Esophagus squamous epithelium (tissue), 4 donors: ENCODE results near the gene ACTA1.
"Not testable (repeated sequence)": the region's sequence is repeated elsewhere in the genome, so short reads cannot be mapped to it uniquely, and the experiment has no call there.

Source experiments
- POLR2A ChIP-seq, 4 donors: fragments of 450-650 bp; IDR thresholded peaks; one replicate each; pipeline ENCODE4 v1.6.1; 2017; ENCODE audit warnings: antibody characterized with exemption in 4 of 4, mild to moderate bottlenecking in 4 of 4, moderate library complexity in 3 of 4
- TF ChIP-seq, protein P1 (sequence below), 6 experiments: fragments of 450-650 bp in 4 of 6; fragments of 200-600 bp in 2 of 6; sonication (generic) in 2 of 6; IDR thresholded peaks; one replicate each; pipeline ENCODE4 v1.5.1; 2016 to 2019; ENCODE audit warnings: antibody characterized with exemption in 6 of 6, mild to moderate bottlenecking in 4 of 6, moderate library complexity in 4 of 6

- TF ChIP-seq, protein P1, sequence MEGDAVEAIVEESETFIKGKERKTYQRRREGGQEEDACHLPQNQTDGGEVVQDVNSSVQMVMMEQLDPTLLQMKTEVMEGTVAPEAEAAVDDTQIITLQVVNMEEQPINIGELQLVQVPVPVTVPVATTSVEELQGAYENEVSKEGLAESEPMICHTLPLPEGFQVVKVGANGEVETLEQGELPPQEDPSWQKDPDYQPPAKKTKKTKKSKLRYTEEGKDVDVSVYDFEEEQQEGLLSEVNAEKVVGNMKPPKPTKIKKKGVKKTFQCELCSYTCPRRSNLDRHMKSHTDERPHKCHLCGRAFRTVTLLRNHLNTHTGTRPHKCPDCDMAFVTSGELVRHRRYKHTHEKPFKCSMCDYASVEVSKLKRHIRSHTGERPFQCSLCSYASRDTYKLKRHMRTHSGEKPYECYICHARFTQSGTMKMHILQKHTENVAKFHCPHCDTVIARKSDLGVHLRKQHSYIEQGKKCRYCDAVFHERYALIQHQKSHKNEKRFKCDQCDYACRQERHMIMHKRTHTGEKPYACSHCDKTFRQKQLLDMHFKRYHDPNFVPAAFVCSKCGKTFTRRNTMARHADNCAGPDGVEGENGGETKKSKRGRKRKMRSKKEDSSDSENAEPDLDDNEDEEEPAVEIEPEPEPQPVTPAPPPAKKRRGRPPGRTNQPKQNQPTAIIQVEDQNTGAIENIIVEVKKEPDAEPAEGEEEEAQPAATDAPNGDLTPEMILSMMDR (IDR thresholded peaks at IDR 0.05): not testable (repeated sequence)
- TF ChIP-seq POLR2A (IDR thresholded peaks at IDR 0.05): not testable (repeated sequence)
These were observed 31.6 kb downstream of the ACTA1 start for GRCh38 chr1:229402329-229402728.
